Measurements from ENCODE around the gene ZKSCAN1.

Gene ZKSCAN1

DNA sequence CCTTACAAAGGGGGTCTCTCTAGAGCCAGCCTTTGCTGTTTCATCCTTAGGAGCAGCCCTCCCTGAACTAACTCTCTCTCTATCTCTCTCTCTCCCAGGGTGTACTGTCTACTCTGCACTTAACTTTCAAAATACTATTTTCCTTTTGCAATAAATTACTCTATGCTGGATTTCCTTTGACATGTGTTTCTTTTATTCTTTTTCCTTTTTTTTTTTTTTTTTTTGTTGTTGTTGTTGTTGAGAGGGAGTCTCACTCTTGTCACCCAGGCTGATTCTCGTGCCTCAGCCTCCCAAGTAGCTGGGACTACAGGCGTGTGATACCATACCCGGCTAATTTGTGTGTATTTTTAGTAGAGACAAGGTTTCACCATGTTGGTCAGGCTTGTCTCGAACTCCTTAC, 67.6 kb downstream of the ZKSCAN1 start:
- DNase-seq = no peak

GRCh38 chr7:100085515-100085914, 70.1 kb downstream of the ZKSCAN1 start:
- no peak for DNase-seq

- no peak for DNase-seq
Observed at GRCh38 chr7:100087055-100087750, 71.8 kb downstream of the ZKSCAN1 start.

DNA sequence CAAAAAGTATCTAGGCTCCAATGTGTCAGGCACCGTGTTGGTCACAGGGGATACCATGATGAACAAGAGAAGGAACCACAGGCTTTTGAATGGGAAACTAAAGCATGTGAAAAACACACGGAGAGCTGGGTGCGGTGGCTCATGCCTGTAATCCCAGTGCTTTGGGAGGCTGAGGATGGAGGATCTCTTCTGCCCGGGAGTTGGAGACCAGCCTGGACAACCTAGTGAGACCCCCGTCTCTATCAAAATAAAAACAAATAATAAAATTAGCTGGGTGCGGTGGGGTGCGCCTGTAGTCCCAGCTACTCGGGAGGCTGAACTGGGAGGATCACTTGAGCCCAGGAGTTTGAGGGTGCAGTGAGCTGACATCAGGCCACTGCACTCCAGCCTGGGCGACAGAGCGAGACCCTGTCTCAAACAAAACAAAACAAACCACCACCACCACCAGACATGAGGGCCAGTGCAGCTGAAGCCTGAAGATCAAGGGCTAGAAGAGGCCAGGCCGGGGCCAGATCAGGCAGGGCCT, 72.8 kb downstream of the ZKSCAN1 start:
- no peak for DNase-seq

DNA sequence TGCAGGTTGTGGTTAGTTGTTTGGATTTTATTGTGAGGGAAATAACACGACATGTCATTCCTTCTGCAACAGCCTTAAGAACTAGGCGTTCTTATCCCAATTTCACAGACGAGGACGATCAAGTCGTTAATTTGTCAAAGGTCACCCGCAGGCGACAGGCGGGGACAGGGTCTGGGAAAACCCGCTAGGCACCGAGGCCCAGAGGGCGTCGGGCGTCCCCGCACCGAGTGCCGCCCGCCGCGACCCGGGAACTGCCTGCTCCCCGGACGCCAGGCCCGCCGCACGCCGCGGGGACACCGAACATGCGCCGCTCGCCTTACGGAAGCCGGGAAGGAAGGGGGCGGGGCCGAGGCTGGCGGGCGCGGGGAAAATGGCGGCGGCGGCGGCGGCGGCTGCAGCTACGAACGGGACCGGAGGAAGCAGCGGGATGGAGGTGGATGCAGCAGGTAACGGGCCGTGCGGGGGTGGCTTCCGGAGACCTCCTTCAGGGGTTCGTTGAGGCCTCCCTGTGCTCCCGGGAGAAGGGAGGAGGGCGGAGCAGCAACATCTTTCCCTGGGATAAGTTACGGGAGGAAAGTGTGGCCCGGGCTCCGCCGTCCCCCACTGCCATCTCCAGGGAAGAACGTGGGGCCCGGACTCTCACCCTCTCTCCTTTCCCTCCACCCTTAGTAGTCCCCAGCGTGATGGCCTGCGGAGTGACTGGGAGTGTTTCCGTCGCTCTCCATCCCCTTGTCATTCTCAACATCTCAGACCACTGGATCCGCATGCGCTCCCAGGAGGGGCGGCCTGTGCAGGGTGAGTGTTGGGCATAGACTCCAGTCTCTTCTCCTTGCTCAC, 73.4 kb downstream of the ZKSCAN1 start, which contains the start of gene COPS6:
COPS6 (plus strand) TSS at position 349 of the 837 bp plus-strand sequence; CDS start at position 371, 22 bp downstream.
- DNase-seq = peak; percentile 48

DNA sequence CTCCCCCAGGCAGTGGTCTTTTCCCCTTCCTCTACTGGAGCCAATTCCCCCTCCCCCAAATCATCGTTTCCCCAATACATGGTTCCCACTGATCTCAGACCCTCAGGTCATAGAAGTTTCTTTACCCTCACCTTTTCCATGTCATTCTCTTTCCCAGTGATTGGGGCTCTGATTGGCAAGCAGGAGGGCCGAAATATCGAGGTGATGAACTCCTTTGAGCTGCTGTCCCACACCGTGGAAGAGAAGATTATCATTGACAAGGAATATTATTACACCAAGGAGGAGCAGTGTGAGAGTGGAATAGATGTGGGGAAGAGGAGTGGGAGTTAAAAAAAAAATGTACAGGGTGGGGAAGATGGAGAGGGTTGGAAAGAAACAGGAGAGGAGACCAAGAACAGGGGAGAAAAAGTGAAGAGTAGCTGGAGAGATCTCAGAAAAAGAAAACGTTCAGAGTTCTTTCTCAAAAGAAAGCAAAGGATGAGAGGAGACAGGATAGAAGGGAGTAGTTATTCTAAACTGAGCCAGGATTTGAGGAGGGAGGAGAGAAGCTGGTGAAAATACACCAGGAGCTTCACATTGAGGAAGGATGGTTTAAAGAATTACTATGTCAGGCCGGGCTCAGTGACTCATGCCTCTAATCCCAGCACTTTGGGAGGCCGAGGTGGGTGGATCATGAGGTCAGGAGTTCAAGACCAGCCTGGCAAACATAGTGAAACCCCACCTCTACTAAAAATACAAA, 74.2 kb downstream of the ZKSCAN1 start:
- no peak for DNase-seq

DNA sequence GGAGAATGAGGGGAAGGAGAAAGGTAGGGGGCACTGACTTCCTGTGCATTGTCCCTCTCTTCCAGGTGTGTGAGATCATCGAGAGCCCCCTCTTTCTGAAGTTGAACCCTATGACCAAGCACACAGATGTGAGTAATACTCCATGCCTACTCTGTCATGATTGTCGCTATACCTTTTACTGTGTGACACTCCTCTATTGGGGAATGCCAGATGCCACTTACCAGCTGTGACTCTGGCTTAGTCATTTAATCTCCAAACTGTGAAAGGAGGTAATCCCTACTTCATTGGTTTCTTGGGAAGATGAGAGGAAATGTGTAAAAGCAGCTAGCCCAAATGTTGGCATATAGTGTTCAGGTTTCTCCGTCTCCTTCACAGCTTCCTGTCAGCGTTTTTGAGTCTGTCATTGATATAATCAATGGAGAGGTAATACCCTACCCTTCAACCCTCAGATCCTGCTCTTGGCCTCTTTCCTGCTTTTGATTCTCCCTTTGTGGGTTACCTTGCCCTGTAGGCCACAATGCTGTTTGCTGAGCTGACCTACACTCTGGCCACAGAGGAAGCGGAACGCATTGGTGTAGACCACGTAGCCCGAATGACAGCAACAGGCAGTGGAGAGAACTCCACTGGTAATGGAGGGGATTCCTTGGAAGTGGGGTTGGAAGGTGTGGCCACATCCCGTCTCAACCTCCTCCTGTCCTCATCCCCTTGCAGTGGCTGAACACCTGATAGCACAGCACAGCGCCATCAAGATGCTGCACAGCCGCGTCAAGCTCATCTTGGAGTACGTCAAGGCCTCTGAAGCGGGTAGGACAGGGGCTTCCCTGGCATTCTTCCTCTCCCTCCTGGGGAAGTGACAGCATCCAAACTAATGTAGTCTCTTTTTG, 75.4 kb downstream of the ZKSCAN1 start:
- DNase-seq = no peak
